Urinary bladder (tissue), 4 donors: Measurements from ENCODE around the gene ERBB2. TPM values are rescaled to one million over a fixed set of nuclear protein-coding genes. Genes with fewer than 3 reads are reported as not detected.
A peak's percentile ranks its signal among the peaks of the same experiment; 100 is the strongest.

ENCODE experiments used
- DNase-seq: peaks from one replicate; pipeline ENCODE4 v3.0.0-alpha.2; 2015; ENCODE audit errors: extremely low spot score
- H3K27ac ChIP-seq: one replicate; pipeline ENCODE4 v1.5.1; 2013; ENCODE audit warnings: low read depth, mild to moderate bottlenecking, moderate library complexity
- H3K36me3 ChIP-seq: one replicate; pipeline ENCODE4 v1.6.1; 2013; ENCODE audit warnings: mild to moderate bottlenecking, moderate library complexity; ENCODE audit not compliant: insufficient read depth
- H3K4me1 ChIP-seq: one replicate; pipeline ENCODE4 v1.6.1; 2013; ENCODE audit warnings: mild to moderate bottlenecking, moderate library complexity; ENCODE audit not compliant: insufficient read depth
- H3K4me3 ChIP-seq: one replicate; pipeline ENCODE4 v1.5.1; 2013; ENCODE audit warnings: low read depth, low read length
- WGBS: extraction: QIAGEN DNeasy Blood & Tissue Kit; methylation state at CpG from one replicate; pipeline ENCODE4 v1.1.7; 2013; 5-methylcytosine and 5-hydroxymethylcytosine counted together
- polyA plus RNA-seq: library from polyadenylated mRNA; stranded (reverse); fragments of 200-250 nt; gene quantifications from one replicate; pipeline ENCODE4 v1.2.3, GENCODE V29; 2013
- total RNA-seq: library from RNA; depleted of rRNA; stranded (reverse); fragments of >200 nt; gene quantifications from one replicate; pipeline ENCODE4 v1.2.3, GENCODE V29; 2014
- donor health status: healthy with polysubstance abuse.
- donor health status: healthy.

The ERBB2 gene
- total and polyA plus RNA-seq, 2 donors: 38.3 to 60.5 TPM

DNA sequence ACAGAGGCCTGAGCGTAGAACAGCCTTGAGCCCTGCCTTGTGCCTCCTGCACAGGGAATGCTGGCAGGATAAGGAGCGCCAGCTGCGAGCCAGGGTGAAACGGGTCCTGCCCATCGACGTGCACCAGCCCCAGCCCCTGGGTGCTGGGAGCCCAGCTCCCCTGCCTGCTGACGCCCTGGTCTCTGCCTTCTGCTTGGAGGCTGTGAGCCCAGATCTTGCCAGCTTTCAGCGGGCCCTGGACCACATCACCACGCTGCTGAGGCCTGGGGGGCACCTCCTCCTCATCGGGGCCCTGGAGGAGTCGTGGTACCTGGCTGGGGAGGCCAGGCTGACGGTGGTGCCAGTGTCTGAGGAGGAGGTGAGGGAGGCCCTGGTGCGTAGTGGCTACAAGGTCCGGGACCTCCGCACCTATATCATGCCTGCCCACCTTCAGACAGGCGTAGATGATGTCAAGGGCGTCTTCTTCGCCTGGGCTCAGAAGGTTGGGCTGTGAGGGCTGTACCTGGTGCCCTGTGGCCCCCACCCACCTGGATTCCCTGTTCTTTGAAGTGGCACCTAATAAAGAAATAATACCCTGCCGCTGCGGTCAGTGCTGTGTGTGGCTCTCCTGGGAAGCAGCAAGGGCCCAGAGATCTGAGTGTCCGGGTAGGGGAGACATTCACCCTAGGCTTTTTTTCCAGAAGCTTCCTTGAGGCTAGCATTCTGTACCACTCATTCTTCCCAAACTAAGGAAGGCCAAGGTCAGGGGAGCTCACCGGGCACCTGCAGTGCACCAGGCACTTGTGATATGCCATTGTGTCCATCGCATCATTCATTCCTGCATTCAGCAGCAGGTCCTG, 29.7 kb upstream of the ERBB2 start:
- H3K36me3 ChIP-seq: no peaks in the 10 kb centered on the region
- 85% methylated on average over 23 of the region's 23 CpGs for WGBS
- H3K4me1 ChIP-seq: no peaks in the 10 kb centered on the region
- DNase-seq: no peak
- no peak overlapping the region for H3K27ac ChIP-seq
- H3K4me3 ChIP-seq: no peak overlapping the region

GRCh38 chr17:39670746-39671145, 29.1 kb upstream of the ERBB2 start:
- 55% methylated on average over 4 of the region's 4 CpGs for WGBS
- no peak for DNase-seq
- Histone ChIP-seq H3K4me3 (no peak overlapping the region), H3K4me1 (no peaks in the 10 kb centered on the region), H3K36me3 (no peaks in the 10 kb centered on the region), H3K27ac (no peak overlapping the region)

DNA sequence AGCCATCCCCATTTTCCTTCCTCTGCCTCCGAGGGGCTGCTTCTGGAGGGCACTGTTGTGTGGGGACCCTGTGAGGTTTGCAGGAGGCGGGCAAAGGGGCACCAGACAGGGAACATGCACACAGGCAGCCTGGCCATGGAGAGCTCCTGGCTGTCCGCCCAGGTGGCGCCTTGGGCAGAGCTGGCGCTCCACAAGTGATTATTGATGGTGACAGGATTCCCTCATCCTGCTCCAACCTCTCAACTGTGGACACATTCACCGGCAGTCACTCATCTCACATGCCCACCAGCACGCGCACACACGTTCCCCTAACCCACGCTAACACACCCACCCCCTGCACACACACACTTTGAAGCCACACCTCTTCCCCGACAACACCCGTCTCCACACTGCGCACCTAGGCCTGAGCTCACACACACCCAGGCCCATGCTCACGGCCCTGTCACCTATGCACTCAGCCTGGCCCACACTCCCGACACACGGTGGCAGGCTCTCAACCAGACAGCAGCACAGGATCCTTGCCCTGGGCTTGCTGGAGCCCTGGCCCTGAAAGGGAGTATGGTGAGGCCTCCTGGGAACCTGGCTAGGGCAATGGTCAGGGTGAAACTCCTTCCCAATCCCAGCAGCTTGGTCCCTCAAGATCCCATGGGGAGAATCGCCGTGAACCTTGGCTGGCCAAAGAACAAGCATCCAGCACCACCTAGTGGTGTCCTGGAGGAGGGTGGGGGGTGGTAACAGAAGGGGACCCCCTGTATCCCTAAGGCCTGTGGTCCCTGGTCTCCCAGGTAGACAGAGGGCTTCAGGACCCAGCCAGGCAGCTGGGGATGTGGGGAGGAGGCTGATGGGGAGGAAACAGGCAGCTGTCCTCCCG, 28.0 kb upstream of the ERBB2 start:
- H3K27ac ChIP-seq: no peak overlapping the region
- no peaks in the 10 kb centered on the region for H3K36me3 ChIP-seq
- 53% methylated on average over 19 of the region's 19 CpGs for WGBS
- no peak overlapping the region for H3K4me3 ChIP-seq
- H3K4me1 ChIP-seq: no peaks in the 10 kb centered on the region
- no peak for DNase-seq

- Histone ChIP-seq H3K4me1 (no peaks in the 10 kb centered on the region), H3K27ac (no peak overlapping the region), H3K36me3 (no peaks in the 10 kb centered on the region), H3K4me3 (no peak overlapping the region)
- DNase-seq: no peak
- WGBS: 82% methylated on average over 15 of the region's 15 CpGs
Measured at GRCh38 chr17:39672522-39673334, 27.1 kb upstream of the ERBB2 start.

- H3K4me3 ChIP-seq: no peak overlapping the region
- WGBS: 81% methylated on average over 13 of the region's 13 CpGs
- no peaks in the 10 kb centered on the region for H3K36me3 ChIP-seq
- no peak for DNase-seq
- no peak overlapping the region for H3K27ac ChIP-seq
- H3K4me1 ChIP-seq: no peaks in the 10 kb centered on the region
Measured at GRCh38 chr17:39673335-39674081, 26.4 kb upstream of the ERBB2 start.

DNA sequence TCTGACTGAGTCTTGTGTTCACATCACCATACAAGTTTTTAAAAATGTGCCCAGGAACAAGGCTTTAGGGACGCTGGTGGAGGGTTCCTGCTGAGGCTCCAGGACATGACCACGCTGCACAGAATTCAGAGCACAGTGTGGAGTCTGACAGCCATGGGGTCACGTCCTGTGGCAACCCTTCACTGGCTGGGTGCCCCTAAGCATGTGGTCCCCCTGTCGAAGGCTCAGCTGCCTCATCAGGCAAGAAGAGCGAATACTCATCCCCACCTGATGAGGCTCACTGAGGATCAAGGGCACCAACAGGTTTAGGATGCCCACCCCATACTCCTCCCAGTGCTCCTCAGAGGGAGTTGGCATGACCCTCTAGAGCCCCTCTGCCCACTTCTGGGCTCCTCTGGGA, 25.7 kb upstream of the ERBB2 start:
- Histone ChIP-seq H3K27ac (no peak overlapping the region), H3K36me3 (no peaks in the 10 kb centered on the region), H3K4me1 (no peaks in the 10 kb centered on the region), H3K4me3 (no peak overlapping the region)
- 83% methylated on average over 5 of the region's 5 CpGs for WGBS
- no peak for DNase-seq

DNA sequence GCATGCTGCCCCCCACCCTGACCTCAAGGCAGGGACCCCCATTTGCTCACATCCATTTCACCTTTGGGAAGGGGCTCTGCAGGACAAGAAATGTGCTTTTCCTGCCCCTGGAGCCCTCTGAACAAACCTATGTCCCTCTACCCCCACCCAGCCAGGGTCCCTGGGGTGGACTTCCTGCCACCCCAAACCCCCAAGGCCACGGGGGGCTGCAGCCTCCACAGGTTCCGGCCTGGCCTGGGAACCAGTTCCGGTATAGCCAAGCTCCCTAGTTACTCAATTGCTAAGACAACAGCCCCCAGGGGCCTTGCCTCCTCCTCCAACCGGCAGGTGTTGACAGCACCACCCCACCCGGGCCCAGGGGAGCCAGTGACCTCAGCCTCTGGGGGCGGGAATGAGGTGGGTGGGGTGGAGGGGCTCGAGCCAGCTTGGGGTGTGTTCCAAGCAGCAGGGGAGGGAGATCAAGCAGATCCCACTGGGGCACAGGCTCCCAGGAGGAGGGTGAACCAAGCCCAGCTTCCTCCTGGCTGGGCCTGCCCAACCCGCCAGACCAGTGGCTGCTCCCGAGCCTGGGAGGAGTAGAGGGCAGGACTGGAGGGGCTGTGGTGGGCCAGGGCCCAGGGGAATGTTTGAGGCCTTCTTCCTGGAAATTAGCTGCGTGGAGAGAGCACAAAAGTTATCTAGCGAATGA, 25.0 kb upstream of the ERBB2 start:
- H3K4me3 ChIP-seq: no peak overlapping the region
- H3K27ac ChIP-seq: peak overlapping the region; percentile 23
- H3K36me3 ChIP-seq: no peaks in the 10 kb centered on the region
- WGBS: 32% methylated on average over 11 of the region's 11 CpGs
- DNase-seq: no peak
- H3K4me1 ChIP-seq: no peaks in the 10 kb centered on the region

DNA sequence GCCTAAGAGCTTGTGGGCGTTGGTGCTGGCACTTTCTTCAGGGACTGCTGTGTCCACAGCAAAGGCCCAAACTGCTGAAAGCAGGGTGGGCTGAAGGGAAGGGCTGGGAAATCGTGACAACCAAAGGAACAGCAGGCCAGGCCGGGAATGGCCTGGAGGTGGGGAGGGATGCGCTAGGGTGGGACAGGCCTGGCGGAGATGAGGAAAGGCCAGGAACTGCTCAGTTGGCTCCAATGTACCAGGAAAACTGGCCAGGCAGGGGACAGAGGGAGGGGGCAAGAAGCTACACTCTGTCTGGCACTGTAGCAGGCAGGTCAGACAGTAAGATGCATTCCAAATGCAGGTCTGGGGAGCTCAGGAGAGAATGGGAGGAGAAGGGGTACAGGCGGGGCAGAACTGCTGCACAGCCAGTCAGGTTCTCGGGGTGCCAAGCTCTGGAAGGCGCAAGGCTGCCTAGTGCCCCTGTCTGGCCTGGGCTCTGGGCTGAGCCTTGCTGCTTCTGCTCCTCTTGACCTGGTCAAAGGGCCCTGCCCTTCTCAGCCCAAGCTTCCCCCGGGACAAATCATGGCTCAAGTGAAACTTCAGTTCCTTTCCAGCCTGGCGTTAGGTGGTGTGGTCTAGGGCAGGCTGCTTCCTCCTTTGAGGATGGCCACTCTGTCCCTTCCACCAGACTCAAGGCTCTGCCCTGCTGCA, 24.3 kb upstream of the ERBB2 start:
- no peak for DNase-seq
- Histone ChIP-seq H3K36me3 (no peaks in the 10 kb centered on the region), H3K4me1 (no peaks in the 10 kb centered on the region), H3K4me3 (no peak overlapping the region), H3K27ac (peak overlapping the region; percentile 23)
- 76% methylated on average over 10 of the region's 10 CpGs for WGBS

- Histone ChIP-seq H3K4me1 (no peaks in the 10 kb centered on the region), H3K36me3 (no peaks in the 10 kb centered on the region), H3K27ac (no peak overlapping the region), H3K4me3 (no peak overlapping the region)
- no peak for DNase-seq
- 68% methylated on average over 7 of the region's 7 CpGs for WGBS
Measured at GRCh38 chr17:39676198-39676819, 23.6 kb upstream of the ERBB2 start.

GRCh38 chr17:39677072-39677471, 22.8 kb upstream of the ERBB2 start:
- Histone ChIP-seq H3K4me3 (no peak overlapping the region), H3K4me1 (no peaks in the 10 kb centered on the region), H3K36me3 (no peaks in the 10 kb centered on the region), H3K27ac (no peak overlapping the region)
- no peak for DNase-seq
- 79% methylated on average over 8 of the region's 8 CpGs for WGBS

DNA sequence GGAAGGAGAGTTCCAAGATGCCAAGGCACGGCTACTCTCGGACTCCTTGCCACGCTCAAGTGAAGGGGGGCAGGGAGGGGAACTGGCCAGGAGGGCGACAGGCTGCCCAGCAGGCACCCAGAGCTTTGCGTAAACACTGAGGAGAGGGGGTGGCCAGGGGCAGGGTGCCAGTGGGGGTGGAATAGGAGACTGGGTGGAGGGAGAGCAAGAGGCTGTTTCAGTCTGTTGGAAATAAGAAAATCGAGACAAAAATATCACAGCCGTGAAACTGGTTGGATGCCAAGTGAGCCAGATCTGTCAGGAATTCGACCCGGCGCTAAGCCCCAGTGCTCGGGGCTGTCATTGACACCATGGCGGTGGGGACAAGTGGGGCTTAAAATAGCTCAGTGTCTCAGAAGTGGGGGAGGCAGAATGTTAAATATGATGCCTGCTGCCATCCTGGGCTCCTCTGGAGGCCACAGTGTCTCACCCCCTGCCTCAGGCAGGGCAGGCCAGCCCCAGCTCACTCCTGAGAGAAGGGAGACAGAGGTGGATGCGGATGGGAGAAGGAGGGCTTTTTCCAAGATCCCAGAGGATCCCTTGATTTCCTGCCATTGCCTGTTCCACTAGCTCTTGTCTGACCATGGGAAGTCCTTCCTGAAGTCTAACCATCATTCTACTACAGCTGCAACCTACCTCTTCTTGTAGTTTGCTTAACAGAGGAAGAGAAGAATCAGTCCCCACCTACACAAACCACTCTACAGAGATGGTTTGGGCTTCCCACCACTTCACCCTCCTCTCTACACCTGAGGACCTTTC, 22.1 kb upstream of the ERBB2 start:
- H3K4me1 ChIP-seq: no peaks in the 10 kb centered on the region
- DNase-seq: no peak
- 41% methylated on average over 13 of the region's 13 CpGs for WGBS
- no peak overlapping the region for H3K4me3 ChIP-seq
- no peaks in the 10 kb centered on the region for H3K36me3 ChIP-seq
- no peak overlapping the region for H3K27ac ChIP-seq
